CD14-positive monocyte (primary cell): Measurements from ENCODE around the gene KRTAP10-2. TPM values are rescaled to one million over a fixed set of nuclear protein-coding genes. Genes with fewer than 3 reads are reported as not detected.

Experiments used
- DNase-seq, 3 donors: peaks; one replicate each; pipeline ENCODE4 v3.0.0-alpha.2; 2011 to 2022
- H2AFZ ChIP-seq: 2 replicates; pipeline ENCODE4 v1.6.0; 2012; ENCODE audit warnings: mild to moderate bottlenecking, low read depth, low read length, inconsistent platforms; ENCODE audit not compliant: insufficient read depth, poor library complexity, severe bottlenecking
- H3K27ac ChIP-seq, 2 donors: 1 replicate in 1 of 2; 2 replicates in 1 of 2; pipeline ENCODE4 v1.5.1; 2012 to 2013; ENCODE audit warnings: low read length in 2 of 2, control low read depth in 1 of 2, inconsistent platforms in 1 of 2, low read depth in 1 of 2, mild to moderate bottlenecking in 1 of 2
- H3K27me3 ChIP-seq, 2 donors: one replicate each; pipeline versions ENCODE4 v1.6.0 to v1.6.1; 2011 to 2013; ENCODE audit warnings: low read length in 2 of 2; ENCODE audit not compliant: control insufficient read depth in 2 of 2, insufficient read depth in 2 of 2
- H3K36me3 ChIP-seq, 2 donors: replicated peaks in 1 of 2; 1 replicate in 1 of 2; 2 replicates in 1 of 2; pipeline versions ENCODE4 v1.5.1 to v1.6.1; 2012 to 2013; ENCODE audit warnings: low read length in 2 of 2, control low read depth in 1 of 2, inconsistent platforms in 1 of 2, mild to moderate bottlenecking in 1 of 2; ENCODE audit not compliant: insufficient read depth in 2 of 2, control insufficient read depth in 1 of 2
- H3K4me1 ChIP-seq, 2 donors: 1 replicate in 1 of 2; 2 replicates in 1 of 2; pipeline versions ENCODE4 v1.5.1 to v1.6.1; 2012 to 2013; ENCODE audit warnings: low read length in 2 of 2, control low read depth in 1 of 2, inconsistent platforms in 1 of 2, mild to moderate bottlenecking in 1 of 2, moderate library complexity in 1 of 2; ENCODE audit not compliant: insufficient read depth in 2 of 2, control insufficient read depth in 1 of 2
- H3K4me2 ChIP-seq: replicated peaks from 2 replicates; pipeline ENCODE3; 2012; ENCODE audit warnings: low read length, moderate library complexity, mild to moderate bottlenecking; ENCODE audit not compliant: poor library complexity, severe bottlenecking; ENCODE audit errors: extremely low read depth
- H3K4me3 ChIP-seq, 3 experiments: fragments of 200-600 bp in 1 of 3; sonication (generic) in 1 of 3; replicated peaks in 1 of 3; 1 replicate in 2 of 3; 2 replicates in 1 of 3; pipeline ENCODE4 v1.5.1; 2011 to 2013; ENCODE audit warnings: low read length in 3 of 3, mild to moderate bottlenecking in 3 of 3, control low read depth in 2 of 3, low read depth in 2 of 3, inconsistent platforms in 1 of 3, moderate library complexity in 1 of 3
- H3K79me2 ChIP-seq: 2 replicates; pipeline ENCODE4 v1.6.0; 2012; ENCODE audit warnings: mild to moderate bottlenecking, control low read depth, inconsistent platforms, low read length, moderate library complexity; ENCODE audit not compliant: insufficient read depth
- H3K9ac ChIP-seq: 2 replicates; pipeline ENCODE4 v1.6.0; 2017; ENCODE audit warnings: low read length, mild to moderate bottlenecking; ENCODE audit not compliant: insufficient read depth, poor library complexity, severe bottlenecking
- H3K9me3 ChIP-seq, 2 donors: replicated peaks in 1 of 2; 1 replicate in 1 of 2; 2 replicates in 1 of 2; pipeline versions ENCODE4 v1.5.1 to v1.6.1; 2012 to 2013; ENCODE audit warnings: low read length in 2 of 2, control low read depth in 1 of 2; ENCODE audit not compliant: control insufficient read depth in 1 of 2, insufficient read depth in 1 of 2
- H4K20me1 ChIP-seq: 2 replicates; pipeline ENCODE4 v1.6.0; 2012; ENCODE audit warnings: mild to moderate bottlenecking, low read length, control low read depth, moderate library complexity; ENCODE audit not compliant: insufficient read depth
- H3K27ac Mint-ChIP-seq, 7 donors: one replicate each; pipeline ENCODE4 v1.8.0; 2020; ENCODE audit warnings: mild to moderate bottlenecking in 7 of 7, mixed read lengths in 7 of 7, moderate library complexity in 6 of 7, inconsistent platforms in 2 of 7
- H3K27me3 Mint-ChIP-seq, 3 donors: one replicate each; pipeline ENCODE4 v1.8.0; 2021 to 2022; ENCODE audit warnings: low read depth in 3 of 3, mild to moderate bottlenecking in 3 of 3, mixed read lengths in 3 of 3, moderate library complexity in 3 of 3, inconsistent platforms in 1 of 3
- H3K36me3 Mint-ChIP-seq, 2 donors: one replicate each; pipeline ENCODE4 v1.8.0; 2020; ENCODE audit warnings: mixed read lengths in 2 of 2, inconsistent platforms in 1 of 2, mild to moderate bottlenecking in 1 of 2
- H3K4me1 Mint-ChIP-seq: one replicate; pipeline ENCODE4 v1.8.0; 2020; ENCODE audit warnings: mild to moderate bottlenecking, mixed read lengths
- H3K4me3 Mint-ChIP-seq, 2 donors: one replicate each; pipeline ENCODE4 v1.8.0; 2020; ENCODE audit warnings: mild to moderate bottlenecking in 2 of 2, mixed read lengths in 2 of 2, moderate library complexity in 1 of 2
- H3K9me3 Mint-ChIP-seq, 7 donors: one replicate each; pipeline ENCODE4 v1.8.0; 2020 to 2022; ENCODE audit warnings: mixed read lengths in 7 of 7, mild to moderate bottlenecking in 6 of 7, moderate library complexity in 6 of 7, inconsistent platforms in 2 of 7
- WGBS: methylation state at CpG from one replicate; pipeline ENCODE4 v1.1.5; 2013; ENCODE audit warnings: missing lambda C conversion rate; ENCODE audit not compliant: insufficient coverage; 5-methylcytosine and 5-hydroxymethylcytosine counted together
- intact Hi-C, 2 donors: fragments of 100-400 bp; cut with micrococcal nuclease; formaldehyde crosslinking; loops; one replicate each; pipeline versions ENCODE4 v1.15.0 to v1.15.1; 2023
- polyA plus RNA-seq, 3 donors: library from polyadenylated mRNA; depleted of rRNA in 1 of 3; unstranded in 2 of 3; stranded (reverse) in 1 of 3; fragments of 300-500 nt in 2 of 3; fragments of >200 nt in 1 of 3; fragmentation: Illumina TruSeq in 2 of 3; gene quantifications; 1 replicate in 2 of 3; 2 replicates in 1 of 3; pipeline ENCODE4 v1.2.3, GENCODE V29; 2012 to 2021
- TF ChIP-seq, protein P1 (sequence below): fragments of 200-600 bp; IDR thresholded peaks from one replicate; pipeline ENCODE4 v1.8.0; 2022; ENCODE audit warnings: antibody characterized with exemption, mild to moderate bottlenecking

Gene KRTAP10-2
- polyA plus RNA-seq, 3 donors, result not detected

DNA sequence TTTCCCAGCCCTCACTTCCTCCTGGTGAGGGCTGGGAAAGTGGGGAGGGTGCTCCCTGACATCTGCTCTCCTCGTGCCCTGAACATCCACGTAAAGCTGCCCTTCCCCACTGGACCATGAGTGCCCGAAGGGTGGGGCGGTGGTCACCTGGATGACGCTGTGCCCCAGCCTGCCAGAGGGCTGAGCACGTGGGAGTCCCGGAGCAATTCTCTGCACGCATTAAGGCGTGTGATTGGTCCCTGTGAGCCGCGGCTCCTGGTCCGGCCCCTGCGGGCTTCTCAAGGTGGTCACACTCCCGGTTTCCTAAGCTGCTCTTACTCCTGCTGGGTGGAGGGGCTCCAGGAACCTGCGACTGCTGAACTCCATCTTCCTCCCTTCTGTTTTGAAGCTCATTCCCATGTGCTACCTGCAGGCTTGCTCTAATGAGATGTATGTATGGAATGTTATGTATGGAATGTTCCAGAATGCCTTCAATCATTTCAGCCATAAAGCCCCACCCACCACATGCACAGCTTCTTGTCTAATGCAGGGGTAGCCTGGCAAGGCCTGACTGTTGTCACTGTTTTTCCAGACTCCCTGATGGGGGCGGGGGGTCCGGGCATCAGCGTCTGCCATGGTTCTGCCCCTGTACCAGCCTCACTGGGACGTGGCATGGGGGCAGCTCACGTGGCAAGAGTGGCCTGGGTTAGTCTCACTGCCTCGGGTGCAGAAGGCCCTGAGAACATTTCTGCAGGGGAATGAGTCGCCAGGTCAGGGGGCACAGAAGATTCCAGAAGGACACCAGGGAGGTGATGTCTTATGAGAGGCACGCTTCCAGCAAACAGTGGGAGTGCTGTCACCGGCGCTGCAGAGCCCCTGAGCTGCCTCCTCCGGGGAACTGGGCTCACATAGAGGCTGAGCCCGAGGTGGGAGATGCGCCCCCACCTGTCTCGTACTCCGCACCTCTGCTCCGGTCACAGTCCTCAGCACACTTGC lies 30.7 kb downstream of the KRTAP10-2 start:
- Mint-ChIP-seq H3K4me3 (no peak overlapping the region), H3K27ac (no peak overlapping the region), H3K27me3 (peaks cover 0 to 4% (median 0%) of the 10 kb centered on the region in 3 donors), H3K36me3 (no peaks in the 10 kb centered on the region), H3K9me3 (peaks cover 0 to 18% (median 5%) of the 10 kb centered on the region in 7 donors), H3K4me1 (no peaks in the 10 kb centered on the region)
- intact Hi-C loops, result no loop called here
- H3K4me3 ChIP-seq, result no peak overlapping the region
- no peaks in the 10 kb centered on the region for H4K20me1 ChIP-seq
- no peaks in the 10 kb centered on the region for H3K4me1 ChIP-seq
- TF ChIP-seq, protein P1, sequence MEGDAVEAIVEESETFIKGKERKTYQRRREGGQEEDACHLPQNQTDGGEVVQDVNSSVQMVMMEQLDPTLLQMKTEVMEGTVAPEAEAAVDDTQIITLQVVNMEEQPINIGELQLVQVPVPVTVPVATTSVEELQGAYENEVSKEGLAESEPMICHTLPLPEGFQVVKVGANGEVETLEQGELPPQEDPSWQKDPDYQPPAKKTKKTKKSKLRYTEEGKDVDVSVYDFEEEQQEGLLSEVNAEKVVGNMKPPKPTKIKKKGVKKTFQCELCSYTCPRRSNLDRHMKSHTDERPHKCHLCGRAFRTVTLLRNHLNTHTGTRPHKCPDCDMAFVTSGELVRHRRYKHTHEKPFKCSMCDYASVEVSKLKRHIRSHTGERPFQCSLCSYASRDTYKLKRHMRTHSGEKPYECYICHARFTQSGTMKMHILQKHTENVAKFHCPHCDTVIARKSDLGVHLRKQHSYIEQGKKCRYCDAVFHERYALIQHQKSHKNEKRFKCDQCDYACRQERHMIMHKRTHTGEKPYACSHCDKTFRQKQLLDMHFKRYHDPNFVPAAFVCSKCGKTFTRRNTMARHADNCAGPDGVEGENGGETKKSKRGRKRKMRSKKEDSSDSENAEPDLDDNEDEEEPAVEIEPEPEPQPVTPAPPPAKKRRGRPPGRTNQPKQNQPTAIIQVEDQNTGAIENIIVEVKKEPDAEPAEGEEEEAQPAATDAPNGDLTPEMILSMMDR, result no peak
- DNase-seq, result no peak
- no peak overlapping the region for H3K27ac ChIP-seq
- H3K36me3 ChIP-seq, result no peaks in the 10 kb centered on the region
- WGBS, result 90% methylated on average over 23 of the region's 31 CpGs
- H3K9me3 ChIP-seq, result peaks cover 14 to 17% of the 10 kb centered on the region in 2 donors
- H3K79me2 ChIP-seq, result no peaks in the 10 kb centered on the region
- no peak overlapping the region for H3K9ac ChIP-seq
- no peak overlapping the region for H3K4me2 ChIP-seq
- no peaks in the 10 kb centered on the region for H3K27me3 ChIP-seq
- H2AFZ ChIP-seq, result no peak overlapping the region

DNA sequence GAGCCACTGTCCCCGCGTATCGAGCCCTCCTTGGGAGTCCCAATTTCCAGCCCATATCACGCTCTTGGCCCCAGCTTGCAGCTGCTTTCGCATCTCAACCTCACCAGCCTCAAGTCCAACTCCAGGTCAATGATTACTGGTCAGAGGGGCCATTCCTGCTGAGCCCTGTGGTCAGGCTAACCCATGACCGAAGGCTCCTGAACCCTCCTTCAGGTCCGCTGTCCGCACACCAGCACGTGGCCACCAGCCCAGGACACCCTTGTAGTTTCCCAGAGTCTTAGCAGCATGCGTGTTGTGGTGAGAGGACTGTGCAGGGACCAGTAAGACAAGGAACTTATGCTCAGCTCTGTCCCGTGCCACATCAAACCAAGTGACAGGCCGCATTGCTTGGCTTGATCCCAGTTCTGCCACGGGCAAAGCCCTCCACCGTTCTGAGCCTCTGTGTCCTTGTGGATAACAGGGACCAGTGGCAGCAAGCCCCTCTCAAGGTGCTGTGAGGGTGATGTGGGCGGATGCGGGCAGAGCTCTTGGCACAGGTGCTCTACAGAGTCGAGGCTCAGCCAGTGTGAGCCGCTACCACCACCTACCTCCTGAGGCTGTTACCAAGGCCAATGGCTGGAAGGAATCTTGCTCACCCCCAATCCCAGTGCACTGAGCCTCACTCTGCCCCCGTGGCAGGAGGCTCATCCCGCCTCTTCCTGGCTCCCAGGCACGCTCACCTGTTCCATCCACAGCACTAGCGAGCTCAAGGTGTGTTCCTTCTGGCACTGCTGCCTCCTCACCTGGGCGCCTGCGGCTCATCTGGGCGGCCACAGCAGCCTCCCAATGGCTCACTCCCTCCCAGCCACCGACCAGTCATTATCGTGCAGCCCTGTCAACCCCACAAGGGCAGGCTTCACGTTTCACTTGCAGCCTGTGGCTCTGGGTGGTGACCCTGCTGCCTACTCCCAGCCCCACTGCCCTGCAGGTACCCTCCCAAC lies 31.7 kb downstream of the KRTAP10-2 start:
- TF ChIP-seq, protein P1, result no peak
- H4K20me1 ChIP-seq, result no peaks in the 10 kb centered on the region
- Mint-ChIP-seq H3K27me3 (peaks cover 0 to 4% (median 0%) of the 10 kb centered on the region in 3 donors), H3K9me3 (peaks cover 0 to 18% (median 4%) of the 10 kb centered on the region in 7 donors), H3K4me3 (no peak overlapping the region), H3K36me3 (no peaks in the 10 kb centered on the region), H3K27ac (no peak overlapping the region), H3K4me1 (peaks cover 3% of the 10 kb centered on the region)
- no peaks in the 10 kb centered on the region for H3K36me3 ChIP-seq
- no peak overlapping the region for H3K9ac ChIP-seq
- H3K9me3 ChIP-seq, result peaks cover 11 to 14% of the 10 kb centered on the region in 2 donors
- no peaks in the 10 kb centered on the region for H3K27me3 ChIP-seq
- H3K4me2 ChIP-seq, result no peak overlapping the region
- H3K4me3 ChIP-seq, result no peak overlapping the region
- no peak overlapping the region for H2AFZ ChIP-seq
- intact Hi-C loops, result no loop called here
- 92% methylated on average over 27 of the region's 28 CpGs for WGBS
- H3K27ac ChIP-seq, result no peak overlapping the region
- H3K79me2 ChIP-seq, result no peaks in the 10 kb centered on the region
- no peaks in the 10 kb centered on the region for H3K4me1 ChIP-seq
- no peak for DNase-seq
